RWPE2 (cell line): ENCODE results near the gene INMT.

Source experiments
- ATAC-seq: fragments of 200-7000 bp; cut with Tn5 transposase; 3 replicates; pipeline ENCODE4 v1.9.1; 2021; ENCODE audit warnings: low read depth
- DNase-seq: peaks from one replicate; pipeline ENCODE4 v3.0.0-alpha.2; 2020; ENCODE audit warnings: low spot score
- H3K27ac ChIP-seq: fragments of 450-650 bp; 2 replicates; pipeline ENCODE4 v1.5.1; 2017; ENCODE audit warnings: mild to moderate bottlenecking; ENCODE audit not compliant: poor library complexity, severe bottlenecking
- H3K27me3 ChIP-seq: fragments of 250-450 bp; sonication (Bioruptor Pico); 2 replicates; pipeline ENCODE4 v1.5.1; 2021; ENCODE audit warnings: mild to moderate bottlenecking, moderate library complexity; ENCODE audit not compliant: insufficient read depth, poor library complexity, severe bottlenecking
- H3K36me3 ChIP-seq: fragments of 250-450 bp; sonication (Bioruptor Pico); 2 replicates; pipeline ENCODE4 v1.5.1; 2020; ENCODE audit warnings: low read depth, mild to moderate bottlenecking, moderate library complexity
- H3K4me1 ChIP-seq: fragments of 250-450 bp; sonication (Bioruptor Pico); 2 replicates; pipeline ENCODE4 v1.5.1; 2021; ENCODE audit warnings: mild to moderate bottlenecking, moderate library complexity; ENCODE audit not compliant: insufficient read depth, poor library complexity, severe bottlenecking
- H3K4me3 ChIP-seq: fragments of 250-450 bp; sonication (Bioruptor Pico); 2 replicates; pipeline ENCODE4 v1.5.1; 2021; ENCODE audit warnings: mild to moderate bottlenecking, moderate library complexity; ENCODE audit not compliant: severe bottlenecking
- H3K9me3 ChIP-seq: fragments of 250-450 bp; sonication (Bioruptor Pico); 2 replicates; pipeline ENCODE4 v1.5.1; 2021; ENCODE audit warnings: mild to moderate bottlenecking, moderate library complexity; ENCODE audit not compliant: severe bottlenecking
- TF ChIP-seq, protein P1 (sequence below): fragments of 450-650 bp; IDR thresholded peaks from one replicate; pipeline ENCODE4 v1.5.1; 2017; ENCODE audit warnings: mild to moderate bottlenecking, moderate library complexity; ENCODE audit not compliant: poor library complexity, severe bottlenecking

INMT gene

DNA sequence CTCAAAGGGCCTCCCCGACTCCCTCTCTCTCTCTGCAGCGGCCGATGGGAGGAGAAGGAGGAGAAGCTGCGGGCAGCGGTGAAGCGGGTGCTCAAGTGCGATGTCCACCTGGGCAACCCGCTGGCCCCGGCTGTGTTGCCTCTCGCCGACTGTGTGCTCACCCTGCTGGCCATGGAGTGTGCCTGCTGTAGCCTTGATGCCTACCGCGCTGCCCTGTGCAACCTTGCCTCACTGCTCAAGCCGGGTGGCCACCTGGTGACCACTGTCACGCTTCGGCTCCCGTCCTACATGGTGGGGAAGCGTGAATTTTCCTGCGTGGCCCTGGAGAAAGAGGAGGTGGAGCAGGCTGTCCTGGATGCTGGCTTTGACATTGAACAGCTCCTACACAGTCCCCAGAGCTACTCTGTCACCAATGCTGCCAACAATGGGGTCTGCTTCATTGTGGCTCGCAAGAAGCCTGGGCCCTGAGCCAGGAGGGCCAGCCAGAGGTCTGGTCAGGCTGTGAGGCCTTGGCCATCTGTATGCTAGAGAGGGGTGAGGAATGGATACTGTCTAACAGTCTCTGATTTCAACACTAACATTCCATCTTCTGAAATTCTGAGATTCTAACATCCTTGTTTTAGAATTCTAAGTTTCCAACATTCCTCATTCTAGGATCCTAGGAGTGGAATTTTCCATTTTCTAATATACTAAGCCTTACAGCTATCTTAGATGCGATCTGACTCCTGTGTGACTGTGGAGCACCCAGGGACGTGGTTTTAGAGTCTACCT, 3.6 kb downstream of the INMT start:
- Histone ChIP-seq H3K27me3 (no peaks in the 10 kb centered on the region), H3K27ac (no peak overlapping the region), H3K4me1 (no peaks in the 10 kb centered on the region), H3K36me3 (no peaks in the 10 kb centered on the region), H3K4me3 (no peak overlapping the region), H3K9me3 (no peaks in the 10 kb centered on the region)
- no peak for ATAC-seq
- TF ChIP-seq, protein P1, sequence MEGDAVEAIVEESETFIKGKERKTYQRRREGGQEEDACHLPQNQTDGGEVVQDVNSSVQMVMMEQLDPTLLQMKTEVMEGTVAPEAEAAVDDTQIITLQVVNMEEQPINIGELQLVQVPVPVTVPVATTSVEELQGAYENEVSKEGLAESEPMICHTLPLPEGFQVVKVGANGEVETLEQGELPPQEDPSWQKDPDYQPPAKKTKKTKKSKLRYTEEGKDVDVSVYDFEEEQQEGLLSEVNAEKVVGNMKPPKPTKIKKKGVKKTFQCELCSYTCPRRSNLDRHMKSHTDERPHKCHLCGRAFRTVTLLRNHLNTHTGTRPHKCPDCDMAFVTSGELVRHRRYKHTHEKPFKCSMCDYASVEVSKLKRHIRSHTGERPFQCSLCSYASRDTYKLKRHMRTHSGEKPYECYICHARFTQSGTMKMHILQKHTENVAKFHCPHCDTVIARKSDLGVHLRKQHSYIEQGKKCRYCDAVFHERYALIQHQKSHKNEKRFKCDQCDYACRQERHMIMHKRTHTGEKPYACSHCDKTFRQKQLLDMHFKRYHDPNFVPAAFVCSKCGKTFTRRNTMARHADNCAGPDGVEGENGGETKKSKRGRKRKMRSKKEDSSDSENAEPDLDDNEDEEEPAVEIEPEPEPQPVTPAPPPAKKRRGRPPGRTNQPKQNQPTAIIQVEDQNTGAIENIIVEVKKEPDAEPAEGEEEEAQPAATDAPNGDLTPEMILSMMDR, result no peak
- no peak for DNase-seq

GRCh38 chr7:30757342-30757692, 5.4 kb downstream of the INMT start:
- Histone ChIP-seq H3K27ac (no peak overlapping the region), H3K36me3 (no peaks in the 10 kb centered on the region), H3K4me1 (no peaks in the 10 kb centered on the region), H3K9me3 (no peaks in the 10 kb centered on the region), H3K4me3 (no peak overlapping the region), H3K27me3 (no peaks in the 10 kb centered on the region)
- DNase-seq, result no peak
- TF ChIP-seq, protein P1, result no peak
- ATAC-seq, result no peak

- H3K27me3 ChIP-seq, result no peaks in the 10 kb centered on the region
- no peak overlapping the region for H3K27ac ChIP-seq
- no peak overlapping the region for H3K4me3 ChIP-seq
- ATAC-seq (no peak), DNase-seq (no peak)
- TF ChIP-seq, protein P1, result no peak
- H3K9me3 ChIP-seq, result no peaks in the 10 kb centered on the region
- H3K4me1 ChIP-seq, result no peaks in the 10 kb centered on the region
- no peaks in the 10 kb centered on the region for H3K36me3 ChIP-seq
Observed at GRCh38 chr7:30760514-30761213, 8.7 kb downstream of the INMT start.

DNA sequence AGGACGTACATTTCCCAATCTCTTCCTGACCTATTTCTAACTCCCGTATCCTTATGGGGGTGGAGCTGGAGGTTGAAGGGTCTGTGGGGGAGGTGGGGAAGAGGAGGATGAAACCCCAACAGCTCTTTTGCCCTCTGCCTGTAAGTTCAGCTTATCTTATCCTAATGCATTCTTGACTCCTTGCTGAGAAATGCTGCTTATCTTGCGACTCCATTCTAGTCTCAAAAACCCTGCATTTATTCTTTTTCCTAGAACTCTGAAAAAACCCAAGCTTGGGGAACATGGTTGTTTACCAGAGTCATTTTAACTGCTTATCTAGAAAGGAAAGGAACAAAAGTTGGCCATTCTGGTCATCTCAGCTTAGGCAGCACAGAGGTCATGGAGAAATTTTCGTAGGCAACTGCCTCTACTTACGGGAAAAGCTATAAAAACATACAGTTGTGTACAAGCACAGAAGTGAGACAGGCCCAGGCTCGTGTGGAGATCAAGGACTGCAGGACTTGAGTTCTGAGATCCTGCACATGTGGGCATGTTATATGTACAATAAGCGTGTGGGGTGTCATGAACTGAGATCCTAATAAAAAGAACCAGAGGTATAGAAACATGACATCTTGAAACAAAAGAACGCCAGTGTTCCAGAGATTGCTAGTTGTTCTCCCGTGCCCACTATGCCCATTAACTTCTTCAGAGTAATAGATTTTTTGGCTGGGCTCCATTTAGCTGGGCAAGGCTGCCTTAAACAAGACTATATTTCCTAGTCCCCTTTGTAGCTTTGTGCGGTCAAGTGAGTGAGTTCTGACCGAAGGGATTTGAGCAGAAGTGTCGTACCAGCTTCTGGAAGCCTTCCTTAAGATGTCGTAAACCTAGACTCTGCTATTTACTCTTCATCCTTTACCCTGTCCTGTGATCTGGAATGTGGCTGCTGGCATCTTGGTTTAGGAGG, 9.6 kb downstream of the INMT start:
- Histone ChIP-seq H3K27me3 (no peaks in the 10 kb centered on the region), H3K27ac (no peak overlapping the region), H3K36me3 (no peaks in the 10 kb centered on the region), H3K9me3 (no peaks in the 10 kb centered on the region), H3K4me1 (no peaks in the 10 kb centered on the region), H3K4me3 (no peak overlapping the region)
- DNase-seq, result no peak
- ATAC-seq, result no peak
- TF ChIP-seq, protein P1, result no peak
